GM12878 (cell line): ENCODE data around the gene CCDC85A. TPM values are rescaled to one million over a fixed set of nuclear protein-coding genes. Genes with fewer than 3 reads are reported as not detected.
A peak's percentile ranks its signal among the peaks of the same experiment; 100 is the strongest.

ENCODE experiments used
- CUX1 ChIP-seq: IDR thresholded peaks from 2 replicates; pipeline ENCODE4 v1.6.1; 2012; ENCODE audit warnings: improper control_type of control experiment, low read depth, low read length; ENCODE audit not compliant: insufficient replicate concordance
- SREBF1 ChIP-seq: IDR thresholded peaks from 2 replicates; pipeline ENCODE4 v1.6.1; 2012; ENCODE audit warnings: mild to moderate bottlenecking, low read length
- YY1 ChIP-seq: IDR thresholded peaks from 2 replicates; pipeline ENCODE4 v1.6.1; 2011; ENCODE audit warnings: low read depth, mild to moderate bottlenecking, low read length
- ZNF384 ChIP-seq: IDR thresholded peaks from 2 replicates; pipeline ENCODE4 v1.6.1; 2012; ENCODE audit warnings: low read depth, mild to moderate bottlenecking, low read length, improper control_type of control experiment, borderline replicate concordance
- polyA plus RNA-seq, 11 experiments: library from polyadenylated mRNA; depleted of rRNA in 4 of 11; unstranded in 6 of 11; stranded (reverse) in 5 of 11; fragments of >200 nt; fragmentation: Nextera tagmentation in 4 of 11; fragmentation: Illumina TruSeq in 1 of 11; extraction: Ambion mirVana in 4 of 11; extraction: Trizol in 1 of 11; gene quantifications; 1 replicate in 1 of 11; 2 replicates in 10 of 11; pipeline versions ENCODE4 v1.2.1 to v1.2.3, GENCODE V29; 2011 to 2016; ENCODE audit warnings: inconsistent platforms in 2 of 11, missing spikeins in 2 of 11, low read depth in 1 of 11
- total RNA-seq, 4 experiments: library from RNA; depleted of rRNA in 3 of 4; stranded (reverse); fragments of >200 nt in 3 of 4; fragmentation: Illumina TruSeq in 1 of 4; extraction: Trizol in 1 of 4; gene quantifications; 2 replicates each; pipeline versions ENCODE4 v1.2.1 to v1.2.3, GENCODE V29; 2013 to 2021
- TF ChIP-seq, protein P1 (sequence below): IDR thresholded peaks from 2 replicates; pipeline ENCODE4 v1.6.1; 2012; ENCODE audit warnings: low read depth, low read length, improper control_type of control experiment
- TF ChIP-seq, protein P2 (sequence below), 3 experiments: IDR thresholded peaks in 2 of 3; conservative IDR thresholded peaks in 1 of 3; 2 replicates each; pipeline ENCODE4 v1.5.1; 2011; ENCODE audit warnings: low read depth in 3 of 3, low read length in 3 of 3, mild to moderate bottlenecking in 3 of 3, control low read depth in 2 of 3, moderate library complexity in 2 of 3, inconsistent platforms in 1 of 3, mixed read lengths in 1 of 3; ENCODE audit not compliant: control insufficient read depth in 2 of 3, insufficient read depth in 1 of 3; ENCODE audit errors: extremely low read depth in 1 of 3
- TF ChIP-seq, protein P3 (sequence below): IDR thresholded peaks from 2 replicates; pipeline ENCODE4 v1.6.1; 2011; ENCODE audit warnings: borderline replicate concordance, low read depth, mild to moderate bottlenecking, moderate library complexity, low read length; ENCODE audit not compliant: insufficient read depth, poor library complexity, severe bottlenecking

CCDC85A gene
- total and polyA plus RNA-seq, 10 of the 15 experiments (the other 5 are each of a cell fraction or from before 2014, with no cell fraction given): 0.02 to 0.57 (median 0.04) TPM; not detected in 7

- TF ChIP-seq, protein P1, sequence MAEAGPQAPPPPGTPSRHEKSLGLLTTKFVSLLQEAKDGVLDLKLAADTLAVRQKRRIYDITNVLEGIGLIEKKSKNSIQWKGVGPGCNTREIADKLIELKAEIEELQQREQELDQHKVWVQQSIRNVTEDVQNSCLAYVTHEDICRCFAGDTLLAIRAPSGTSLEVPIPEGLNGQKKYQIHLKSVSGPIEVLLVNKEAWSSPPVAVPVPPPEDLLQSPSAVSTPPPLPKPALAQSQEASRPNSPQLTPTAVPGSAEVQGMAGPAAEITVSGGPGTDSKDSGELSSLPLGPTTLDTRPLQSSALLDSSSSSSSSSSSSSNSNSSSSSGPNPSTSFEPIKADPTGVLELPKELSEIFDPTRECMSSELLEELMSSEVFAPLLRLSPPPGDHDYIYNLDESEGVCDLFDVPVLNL: no peak
- TF ChIP-seq YY1 (0 out of 2 replicates have a peak, but pooled peaks have one; percentile 66), ZNF384 (no peak), CUX1 (no peak), SREBF1 (no peak)
- TF ChIP-seq, protein P2, sequence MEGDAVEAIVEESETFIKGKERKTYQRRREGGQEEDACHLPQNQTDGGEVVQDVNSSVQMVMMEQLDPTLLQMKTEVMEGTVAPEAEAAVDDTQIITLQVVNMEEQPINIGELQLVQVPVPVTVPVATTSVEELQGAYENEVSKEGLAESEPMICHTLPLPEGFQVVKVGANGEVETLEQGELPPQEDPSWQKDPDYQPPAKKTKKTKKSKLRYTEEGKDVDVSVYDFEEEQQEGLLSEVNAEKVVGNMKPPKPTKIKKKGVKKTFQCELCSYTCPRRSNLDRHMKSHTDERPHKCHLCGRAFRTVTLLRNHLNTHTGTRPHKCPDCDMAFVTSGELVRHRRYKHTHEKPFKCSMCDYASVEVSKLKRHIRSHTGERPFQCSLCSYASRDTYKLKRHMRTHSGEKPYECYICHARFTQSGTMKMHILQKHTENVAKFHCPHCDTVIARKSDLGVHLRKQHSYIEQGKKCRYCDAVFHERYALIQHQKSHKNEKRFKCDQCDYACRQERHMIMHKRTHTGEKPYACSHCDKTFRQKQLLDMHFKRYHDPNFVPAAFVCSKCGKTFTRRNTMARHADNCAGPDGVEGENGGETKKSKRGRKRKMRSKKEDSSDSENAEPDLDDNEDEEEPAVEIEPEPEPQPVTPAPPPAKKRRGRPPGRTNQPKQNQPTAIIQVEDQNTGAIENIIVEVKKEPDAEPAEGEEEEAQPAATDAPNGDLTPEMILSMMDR (IDR thresholded peaks at IDR 0.05 in 2 of 3, conservative IDR thresholded peaks at IDR 0.05 in 1 of 3; ENCODE audit: control insufficient read depth in 2 of 3, extremely low read depth in 1 of 3, insufficient read depth in 1 of 3, low read depth in 3 of 3, low read length in 3 of 3): peak; percentile 75 to 93 (median 88)
- TF ChIP-seq, protein P3, sequence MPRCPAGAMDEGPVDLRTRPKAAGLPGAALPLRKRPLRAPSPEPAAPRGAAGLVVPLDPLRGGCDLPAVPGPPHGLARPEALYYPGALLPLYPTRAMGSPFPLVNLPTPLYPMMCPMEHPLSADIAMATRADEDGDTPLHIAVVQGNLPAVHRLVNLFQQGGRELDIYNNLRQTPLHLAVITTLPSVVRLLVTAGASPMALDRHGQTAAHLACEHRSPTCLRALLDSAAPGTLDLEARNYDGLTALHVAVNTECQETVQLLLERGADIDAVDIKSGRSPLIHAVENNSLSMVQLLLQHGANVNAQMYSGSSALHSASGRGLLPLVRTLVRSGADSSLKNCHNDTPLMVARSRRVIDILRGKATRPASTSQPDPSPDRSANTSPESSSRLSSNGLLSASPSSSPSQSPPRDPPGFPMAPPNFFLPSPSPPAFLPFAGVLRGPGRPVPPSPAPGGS: no peak
Observed at GRCh38 chr2:56183643-56184499, at the start of gene CCDC85A (continued).
